GM21528 (cell line): ENCODE results near the gene SPINT3.

Source experiments
- ATAC-seq: cut with Tn5 transposase; IDR thresholded peaks from one replicate; pipeline ENCODE4 v1.9.1; 2021; ENCODE audit warnings: mild to moderate bottlenecking, moderate library complexity; ENCODE audit not compliant: unreplicated experiment, low FRiP score

SPINT3 gene, protein sequence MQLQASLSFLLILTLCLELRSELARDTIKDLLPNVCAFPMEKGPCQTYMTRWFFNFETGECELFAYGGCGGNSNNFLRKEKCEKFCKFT

DNA sequence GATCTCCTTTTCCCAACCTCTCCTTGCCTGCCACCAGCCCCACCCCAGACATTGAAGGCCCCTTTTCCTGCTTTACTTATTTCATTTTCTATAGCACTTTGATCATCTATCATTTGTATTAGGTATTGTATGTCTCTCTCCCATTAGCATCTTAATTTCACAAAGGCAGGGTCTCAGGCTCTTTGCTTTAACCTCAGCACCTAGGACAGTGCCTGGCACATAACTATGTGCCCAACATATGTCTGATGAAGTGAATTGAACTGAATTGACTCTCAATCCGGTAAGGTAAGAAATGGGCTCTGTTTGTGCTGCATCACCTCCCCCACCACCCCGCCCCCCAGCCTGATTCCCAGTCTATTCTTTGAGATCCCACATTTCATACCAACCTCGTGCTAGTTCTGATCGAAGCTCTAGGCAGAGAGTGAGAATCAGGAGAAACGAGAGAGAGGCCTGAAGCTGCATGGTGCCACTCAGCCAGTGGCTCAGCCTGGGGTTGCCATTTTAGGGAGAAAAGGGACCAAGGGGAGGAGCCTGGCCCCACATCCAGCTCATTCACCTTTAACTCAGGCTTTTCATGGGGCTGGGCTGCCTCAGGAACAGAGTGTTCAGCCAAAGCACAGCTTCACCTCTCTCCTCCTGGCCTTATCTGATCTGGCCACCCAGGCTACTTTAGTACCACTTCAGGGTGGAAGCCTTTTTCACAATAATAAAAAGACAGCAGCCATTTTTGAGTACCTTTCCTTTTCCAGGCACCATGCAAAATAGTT lies at the start of gene SPINT3:
TSS of gene SPINT3 (minus strand) at position 476 of the 767 bp plus-strand sequence. CDS start at position 462, 14 bp downstream.
- no peak for ATAC-seq

DNA sequence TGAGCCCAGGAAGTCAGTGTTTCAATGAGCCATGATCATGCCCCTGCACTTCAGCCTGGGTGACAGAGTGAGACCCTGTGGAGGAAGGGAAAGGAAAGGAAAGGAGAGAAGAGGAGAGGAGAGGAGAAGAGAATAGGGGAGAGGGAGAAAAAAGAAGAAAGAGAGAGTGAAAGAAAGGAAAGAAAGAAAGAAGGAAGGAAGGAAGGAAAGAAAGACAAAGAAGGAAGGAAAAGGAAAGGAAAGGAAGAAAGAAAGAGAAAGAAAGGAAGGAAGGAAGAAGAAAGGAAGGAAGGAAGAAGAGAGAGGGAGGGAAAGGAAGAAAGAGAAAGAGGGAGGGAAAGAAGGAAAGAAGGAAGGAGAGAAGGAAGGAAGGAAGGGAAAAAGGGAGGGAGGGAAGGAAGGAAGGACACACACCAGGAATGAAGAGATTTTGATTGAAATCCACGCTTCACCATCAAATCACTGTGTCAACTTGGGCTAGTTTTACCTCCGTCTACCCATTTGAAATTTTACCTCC lies 49.4 kb upstream of the SPINT3 start:
- ATAC-seq: no peak

DNA sequence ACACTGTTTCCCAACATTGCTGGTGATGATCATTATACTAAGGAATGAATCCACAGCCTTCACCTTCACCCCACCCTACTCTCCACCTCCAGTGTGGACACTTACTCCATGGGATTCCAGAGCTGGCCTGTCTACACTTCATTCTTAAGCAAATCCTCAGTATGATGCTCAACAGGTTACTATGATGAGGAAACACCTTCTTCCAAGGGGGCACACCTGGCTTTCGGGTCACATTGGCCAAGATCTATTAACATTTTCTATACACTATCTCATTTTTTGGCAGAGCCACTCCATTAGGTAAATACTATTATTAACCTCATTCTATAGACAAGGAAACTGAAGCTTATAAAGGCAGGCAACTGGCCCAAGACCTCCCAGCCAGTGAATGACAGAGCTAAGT lies 39.8 kb upstream of the SPINT3 start:
- ATAC-seq: no peak

DNA sequence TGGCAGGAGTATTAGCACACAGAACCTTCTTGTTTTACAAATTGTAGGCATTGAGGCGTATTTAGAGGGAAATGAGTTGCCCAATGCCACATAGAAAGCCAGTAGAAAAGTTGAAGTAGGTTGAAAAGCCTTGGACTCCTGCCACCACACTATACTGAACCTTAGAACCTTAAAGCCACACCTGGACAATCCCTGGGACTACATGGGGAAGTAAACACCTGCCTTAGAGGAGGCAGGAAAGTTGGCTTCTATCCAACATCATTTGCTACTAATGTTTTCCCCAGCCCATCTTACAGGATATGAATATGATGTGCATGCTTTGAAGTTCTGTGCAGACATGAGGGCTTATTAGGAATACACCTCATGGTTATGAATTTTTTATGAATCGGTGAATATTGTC lies 37.0 kb upstream of the SPINT3 start:
- ATAC-seq: no peak

DNA sequence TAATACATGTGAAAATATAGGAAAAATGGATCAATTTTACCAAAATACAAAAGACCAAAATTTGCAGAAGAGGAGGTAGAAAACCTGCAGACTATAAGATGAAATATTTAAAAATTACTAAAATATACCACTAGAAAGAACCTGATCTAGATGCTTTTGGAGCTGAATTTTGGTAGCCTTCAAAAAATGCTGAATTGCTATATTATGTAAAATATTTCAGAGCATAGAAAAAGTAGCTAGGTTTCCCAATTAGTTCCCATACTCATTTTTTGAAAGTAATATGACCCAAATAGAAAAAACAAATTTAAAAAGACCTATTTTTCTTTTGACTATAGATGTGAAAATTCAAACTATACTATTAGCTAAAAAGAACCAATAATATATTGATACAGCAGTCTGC lies 35.3 kb upstream of the SPINT3 start:
- ATAC-seq: no peak

DNA sequence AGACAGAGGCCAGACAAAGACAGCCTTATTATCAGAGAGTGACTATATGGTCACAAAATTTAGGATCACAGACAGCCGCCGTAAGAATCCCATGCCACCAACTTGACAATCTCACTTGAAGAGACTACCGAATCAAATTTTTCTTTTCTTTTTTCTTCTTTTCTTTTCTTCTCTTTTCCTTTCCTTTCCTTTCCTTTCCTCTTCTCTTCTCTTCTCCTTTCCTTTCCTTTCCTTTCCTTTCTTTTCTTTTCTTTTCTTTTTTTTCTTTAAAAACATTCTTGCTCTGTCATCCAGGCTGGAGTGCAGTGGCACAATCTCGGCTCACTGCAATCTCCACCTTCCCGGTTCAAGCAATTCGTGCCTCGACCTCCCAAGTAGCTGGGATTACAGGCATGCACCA lies 33.0 kb upstream of the SPINT3 start:
- ATAC-seq: no peak

DNA sequence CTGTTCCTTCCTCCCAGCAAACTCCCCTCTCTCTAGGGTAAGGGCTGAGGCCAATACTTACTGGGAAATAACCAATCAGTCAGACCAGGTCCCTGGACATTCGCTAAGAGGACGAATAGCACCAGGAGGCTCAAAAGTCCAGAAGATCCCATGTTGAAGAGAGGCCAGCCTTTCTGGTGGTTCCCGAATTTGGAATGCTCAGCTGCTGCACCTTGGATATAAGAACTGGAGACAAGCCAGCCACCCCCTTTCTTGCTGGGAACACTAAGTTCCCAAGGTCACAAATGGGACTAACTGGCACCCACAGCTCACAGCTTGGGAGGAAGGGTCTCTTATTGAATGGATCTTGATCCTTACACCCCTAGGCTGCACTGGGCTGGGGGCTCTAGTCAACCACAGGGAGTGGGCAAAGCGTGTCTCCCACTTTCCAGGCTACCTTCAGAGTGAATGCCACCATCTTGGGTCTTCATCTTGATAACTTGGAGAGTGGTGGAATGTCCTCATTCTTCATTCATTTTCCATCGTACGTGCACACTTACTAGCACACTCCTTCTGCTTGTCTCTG lies 31.9 kb upstream of the SPINT3 start, which contains the start of gene EPPIN:
TSS of gene EPPIN (minus strand) at position 196 of the 565 bp plus-strand sequence. CDS start at position 152, 44 bp downstream.
- ATAC-seq: no peak

DNA sequence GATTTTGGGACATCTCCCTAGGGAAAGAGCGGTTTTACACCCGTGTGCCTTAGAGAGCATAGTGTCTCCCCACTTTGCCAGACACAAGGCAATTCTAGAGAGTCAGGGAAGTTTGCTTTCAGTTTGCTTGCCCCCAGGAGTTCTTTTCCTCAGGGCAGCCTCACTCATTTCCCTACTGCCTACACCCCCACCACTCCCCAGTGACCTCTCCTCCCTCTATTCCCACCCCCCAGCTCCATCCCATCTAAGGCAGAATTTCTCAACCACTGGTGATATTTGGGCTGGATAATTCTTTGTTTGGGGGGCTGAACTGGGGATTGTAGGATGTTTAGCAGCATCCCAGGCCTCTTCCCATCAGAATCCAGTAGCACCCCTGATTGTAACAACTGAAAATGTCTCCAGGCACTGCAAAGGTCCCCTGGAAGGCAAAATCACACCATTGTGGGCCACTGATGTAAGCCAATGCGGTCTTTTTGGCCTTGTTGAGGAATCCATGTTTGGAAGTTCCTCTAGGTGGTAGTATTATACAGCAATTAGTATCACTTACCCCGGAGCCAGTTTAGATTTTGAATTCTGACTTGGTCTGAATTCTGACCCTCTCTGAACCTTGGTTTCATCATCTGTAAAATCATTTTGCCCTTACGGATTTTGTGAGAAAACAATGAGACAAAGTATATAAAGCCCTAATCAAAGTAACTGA lies 30.5 kb upstream of the SPINT3 start:
- no peak for ATAC-seq

DNA sequence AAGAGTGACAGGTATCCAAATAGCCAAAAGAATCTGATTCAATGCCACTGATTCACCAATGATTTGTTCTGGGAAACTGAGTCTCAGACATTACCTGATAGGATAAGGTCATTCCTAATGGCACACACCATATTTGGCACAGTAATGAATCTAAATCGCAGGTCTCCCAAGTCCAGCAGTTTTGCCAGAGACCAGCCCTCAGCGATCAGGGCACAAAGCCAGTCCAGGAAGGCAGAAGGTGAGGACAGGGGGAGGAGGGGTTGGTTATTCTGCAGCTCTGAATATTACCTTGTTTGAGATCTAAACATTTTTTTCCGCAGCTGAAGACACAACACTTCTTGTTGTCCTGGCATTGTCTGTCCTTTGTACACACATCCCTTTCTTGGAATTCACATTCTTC lies 29.9 kb upstream of the SPINT3 start:
- no peak for ATAC-seq

DNA sequence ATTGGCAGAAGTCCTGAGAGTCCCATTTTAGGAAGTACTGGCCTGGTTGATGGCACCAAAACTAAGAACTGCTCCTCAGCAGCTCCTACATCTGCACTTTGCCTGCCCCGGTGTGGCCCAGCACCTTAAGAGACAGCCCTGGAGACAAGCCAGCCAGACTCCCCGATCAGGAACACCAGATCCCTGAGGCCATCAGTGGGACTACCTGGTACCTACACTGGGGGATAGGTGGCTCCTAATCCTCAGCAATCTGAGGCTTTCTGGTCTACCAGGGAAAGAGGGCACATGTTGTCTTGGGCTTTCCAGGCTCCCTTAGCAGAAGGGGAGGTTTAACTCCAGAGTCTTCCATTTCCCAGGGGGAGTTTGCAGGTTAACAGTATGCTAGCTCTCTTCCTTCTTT lies 24.0 kb upstream of the SPINT3 start, which contains the start of gene WFDC6:
TSS of gene WFDC6 (minus strand) at position 101 of the 400 bp plus-strand sequence. CDS start at position 26, 75 bp downstream.
- no peak for ATAC-seq

DNA sequence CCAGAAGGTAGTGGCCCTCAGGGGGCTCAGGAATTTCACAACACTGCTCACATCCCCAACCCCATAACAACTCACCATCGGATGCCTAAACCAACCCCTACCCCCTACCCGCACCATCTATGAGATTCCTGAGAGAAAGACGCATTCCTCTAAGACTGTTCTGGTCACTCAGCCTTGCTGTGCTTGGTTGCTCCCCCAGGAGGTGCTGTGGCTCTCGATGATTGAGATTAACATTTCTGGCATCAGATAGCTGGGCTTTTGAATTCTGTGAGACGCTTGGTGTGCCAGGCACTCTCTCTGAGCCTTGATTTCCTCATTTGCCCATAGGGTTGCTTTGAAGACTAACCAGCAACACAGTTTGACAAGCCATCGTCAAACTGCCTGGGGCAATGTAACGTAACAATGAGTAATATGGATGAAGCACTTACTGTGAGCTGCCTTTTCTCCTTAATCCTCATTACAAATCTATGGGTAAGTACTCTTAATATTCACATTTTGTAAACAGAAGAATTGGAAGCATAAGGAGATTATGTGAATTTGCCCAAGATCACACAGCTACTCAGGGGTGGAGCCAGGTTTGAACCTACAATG lies 22.9 kb upstream of the SPINT3 start:
- ATAC-seq: no peak

DNA sequence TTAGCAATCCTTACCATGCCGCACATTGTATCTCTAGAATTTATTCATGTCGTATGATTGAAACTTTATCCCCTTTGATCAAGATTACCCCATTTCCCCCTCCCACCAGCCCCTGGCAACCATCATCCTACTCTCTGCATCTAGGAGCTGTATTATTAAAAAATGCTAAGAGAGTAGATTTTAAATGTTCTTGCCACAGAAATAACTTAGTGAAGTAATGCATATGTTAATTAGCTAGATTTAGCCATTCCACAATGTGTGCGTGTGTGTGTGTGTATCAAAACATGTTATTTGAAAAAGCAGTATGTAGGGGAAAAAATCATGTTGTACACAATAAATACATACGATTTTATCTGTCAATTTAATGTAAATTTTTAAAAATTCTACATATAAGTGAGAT lies 11.9 kb upstream of the SPINT3 start:
- ATAC-seq: no peak

DNA sequence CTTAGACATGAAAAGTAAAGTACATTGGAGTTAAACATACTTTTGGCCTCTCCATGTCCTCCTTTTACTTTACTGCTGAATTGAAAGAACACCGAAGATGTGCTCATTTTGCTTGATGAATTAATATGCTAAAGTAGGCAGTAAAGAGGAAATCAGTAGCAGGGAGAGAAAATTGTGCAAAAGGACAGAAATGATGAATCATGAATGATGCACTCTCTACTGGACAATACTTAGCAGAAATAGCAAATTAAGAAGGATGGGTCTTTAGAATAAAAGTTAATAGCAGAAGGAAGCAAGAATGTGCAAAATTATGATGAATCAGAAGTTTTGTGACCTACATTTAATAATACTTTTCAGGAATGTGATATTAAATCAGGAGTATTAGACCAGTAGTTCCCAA lies 8.4 kb upstream of the SPINT3 start:
- ATAC-seq: no peak

DNA sequence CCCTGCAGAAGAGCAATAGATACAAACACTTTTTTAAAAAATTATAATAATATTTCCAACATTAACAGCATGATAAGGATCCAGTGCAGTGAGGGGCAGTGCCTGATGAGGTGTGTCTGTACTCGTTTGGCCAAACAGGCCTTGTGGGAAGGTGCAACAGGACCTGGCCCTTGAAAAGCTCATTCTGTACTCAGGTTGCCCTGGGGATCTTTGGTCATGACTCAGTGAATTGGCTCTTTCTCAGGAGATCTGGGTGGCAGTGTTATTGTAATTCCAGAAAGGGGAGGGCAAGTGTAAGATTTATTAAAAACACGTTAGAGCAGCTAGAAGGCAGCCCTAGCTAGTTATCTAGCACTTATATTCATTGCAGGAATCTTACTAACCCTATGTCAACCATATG lies 2.9 kb upstream of the SPINT3 start:
- no peak for ATAC-seq

DNA sequence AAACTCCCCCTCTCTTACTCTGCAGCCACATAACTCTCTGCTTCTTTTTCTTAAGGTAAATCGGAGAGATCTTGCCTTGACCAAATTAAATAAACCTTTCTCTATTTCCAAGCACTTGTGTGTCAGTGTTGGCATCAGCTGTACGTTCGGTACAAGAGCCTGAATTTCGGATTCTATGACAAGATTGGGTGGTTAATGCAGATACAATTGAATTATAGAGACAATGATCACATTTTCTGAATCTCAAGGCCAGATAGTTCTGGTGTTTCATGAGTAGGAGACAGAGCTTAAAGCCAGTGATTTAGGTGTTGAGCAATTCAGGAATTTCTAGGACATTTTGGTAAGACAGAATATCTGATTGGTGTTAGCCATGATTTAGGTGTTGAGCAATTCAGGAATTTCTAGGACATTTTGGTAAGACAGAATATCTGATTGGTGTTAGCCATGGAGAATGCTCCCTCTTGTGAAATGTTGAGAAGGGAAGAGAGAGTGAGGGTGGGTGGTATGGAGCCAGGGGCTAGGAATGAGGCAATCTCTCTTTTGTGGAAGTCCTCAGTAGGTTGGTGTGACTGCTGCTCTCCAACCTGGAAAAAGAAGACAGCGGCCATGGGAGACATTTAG lies 5.1 kb downstream of the SPINT3 start:
- ATAC-seq: no peak

DNA sequence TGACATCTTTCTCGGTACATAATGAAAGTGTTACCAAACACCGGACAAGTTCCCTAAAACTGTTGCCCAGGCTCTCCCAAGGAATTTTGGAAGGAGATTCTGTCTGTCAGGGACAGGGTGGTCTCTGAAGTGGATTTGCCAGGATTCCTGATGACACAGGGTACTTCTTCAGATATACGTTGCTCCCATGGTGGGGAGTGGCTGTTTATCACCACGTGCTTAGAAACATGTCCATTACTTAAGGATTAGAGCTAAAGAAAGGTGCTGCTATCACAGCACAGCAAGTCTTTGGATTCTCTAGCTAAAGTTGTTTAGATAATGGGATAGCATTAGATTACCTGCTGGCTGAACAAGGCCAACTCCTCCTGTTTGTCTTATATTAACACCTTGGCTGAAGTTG lies 6.3 kb downstream of the SPINT3 start:
- no peak for ATAC-seq

DNA sequence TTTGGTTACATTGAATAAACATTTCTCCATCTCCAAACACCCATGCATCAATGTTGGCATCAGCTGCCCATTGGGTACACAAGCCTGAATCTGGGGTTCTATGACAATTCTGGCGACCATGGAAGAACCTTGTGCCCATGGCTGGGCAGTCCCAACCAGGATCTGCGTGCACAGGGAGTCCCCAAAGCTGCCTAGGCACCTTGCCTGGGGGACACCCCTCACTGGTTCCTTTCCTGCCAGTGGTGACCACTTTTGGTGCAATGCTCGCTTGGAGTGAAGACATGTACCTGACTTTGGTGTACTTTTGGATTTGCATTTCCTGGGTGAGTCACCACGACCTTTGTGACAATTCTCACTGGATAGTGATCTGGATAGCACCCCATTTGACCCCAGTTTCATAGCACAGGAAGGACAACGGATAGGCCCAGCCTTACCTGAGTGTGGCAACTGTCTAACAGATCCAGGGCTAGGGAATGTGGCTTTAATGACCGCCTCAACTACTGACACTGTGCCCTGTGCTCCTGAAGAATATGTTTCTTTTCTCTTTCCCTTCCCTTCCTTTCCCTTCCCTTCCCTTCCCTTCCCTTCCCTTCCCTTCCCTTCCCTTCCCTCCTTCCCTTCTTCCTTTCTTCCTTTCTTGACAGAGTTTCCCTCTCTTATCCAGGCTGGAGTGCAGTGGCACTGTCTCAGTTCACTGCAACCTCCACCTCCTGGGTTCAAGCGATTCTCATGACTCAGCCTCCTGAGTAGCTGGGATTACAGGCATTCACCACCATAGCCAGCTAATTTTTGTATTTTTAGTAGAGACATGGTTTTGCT lies 7.1 kb downstream of the SPINT3 start:
- ATAC-seq: no peak

DNA sequence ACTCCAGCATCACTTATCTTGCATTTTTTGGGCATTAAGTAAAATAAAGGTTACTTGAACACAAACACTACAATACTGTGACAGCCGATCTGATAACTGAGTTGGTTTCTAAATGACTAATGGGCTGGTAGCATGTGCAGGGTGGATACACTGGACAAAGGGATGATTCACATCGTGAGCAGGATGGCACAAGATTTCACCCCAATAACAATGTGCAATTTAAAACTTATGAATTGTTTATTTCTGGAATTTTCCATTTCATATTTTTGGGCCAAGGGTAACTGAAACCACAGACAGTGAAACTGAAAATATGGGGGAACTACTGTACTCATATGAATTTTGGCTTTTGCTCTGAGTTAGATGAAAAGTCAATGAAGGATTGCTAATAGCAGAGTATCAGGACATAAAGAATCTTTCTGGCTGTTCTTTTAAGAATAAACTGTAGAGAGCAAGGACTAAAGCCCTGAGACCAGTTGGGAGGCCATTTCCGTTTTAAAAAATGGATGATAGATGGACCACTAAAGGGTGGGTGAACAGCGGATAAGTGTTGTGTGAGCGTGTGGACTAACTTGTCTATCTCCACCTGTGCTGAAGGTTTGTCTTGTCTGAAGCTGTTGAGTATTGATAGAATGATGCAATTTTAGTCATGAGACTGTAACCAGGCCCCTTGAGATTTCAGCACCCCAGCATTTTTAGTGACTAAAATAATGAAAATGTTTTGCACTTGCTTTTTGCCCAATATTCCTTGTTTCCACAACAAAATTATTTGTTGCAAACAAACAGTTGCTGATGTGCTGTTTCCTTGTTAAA lies 8.2 kb downstream of the SPINT3 start:
- ATAC-seq: no peak

DNA sequence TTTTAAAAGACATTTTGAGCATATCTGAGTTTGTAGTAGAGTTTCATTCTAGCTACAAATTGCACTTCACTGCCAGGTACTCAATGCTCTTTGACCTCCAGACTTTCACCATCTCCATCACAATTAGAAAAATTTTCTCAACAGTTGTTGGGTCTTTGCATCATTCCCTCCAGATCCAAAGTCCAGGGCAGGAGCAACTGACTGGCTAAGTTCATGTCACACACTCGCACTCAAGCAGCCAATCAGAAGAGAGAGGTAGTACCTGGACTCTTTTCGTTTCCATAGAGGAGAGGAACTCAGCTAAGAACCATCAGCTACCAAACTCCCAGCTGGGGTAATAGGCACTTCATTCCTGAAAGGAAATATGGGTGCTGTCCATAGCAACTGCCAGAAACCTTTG lies 9.0 kb downstream of the SPINT3 start:
- no peak for ATAC-seq
